ENCODE data around the gene RPS6KA3. TPM values are rescaled to one million over a fixed set of nuclear protein-coding genes. Genes with fewer than 3 reads are reported as not detected.

RPS6KA3 gene
- total and polyA plus RNA-seq, 2 of the 8 experiments (the other 6 are each of a cell fraction or from before 2014, with no cell fraction given): 7.1 to 13.0 TPM

- TF ChIP-seq TEAD4 (IDR thresholded peaks at IDR 0.05; ENCODE audit: low read depth, low read length) (no peak), CBX8 (IDR thresholded peaks at IDR 0.05; ENCODE audit: borderline replicate concordance, low read depth, low read length) (no peak), SIN3A (conservative IDR thresholded peaks at IDR 0.05 in 1 of 2, IDR thresholded peaks at IDR 0.05 in 1 of 2; ENCODE audit: low read depth in 1 of 2, low read length in 2 of 2) (no peak), SP2 (IDR thresholded peaks at IDR 0.05; ENCODE audit: low read length) (no peak), SP4 (IDR thresholded peaks at IDR 0.05; ENCODE audit: low read length) (no peak), SIX5 (IDR thresholded peaks at IDR 0.05; ENCODE audit: low read depth, low read length) (no peak), POLR2AphosphoS5 (IDR thresholded peaks at IDR 0.05; ENCODE audit: low read depth, low read length) (no peak), CBX5 (IDR thresholded peaks at IDR 0.05; ENCODE audit: low read depth, low read length) (no peak), MAX (IDR thresholded peaks at IDR 0.05) (peak; percentile 92), CTBP2 (IDR thresholded peaks at IDR 0.05; ENCODE audit: borderline replicate concordance, insufficient read depth, insufficient read length, low read length) (no peak), CREB1 (IDR thresholded peaks at IDR 0.05) (no peak), ZNF274 (IDR thresholded peaks at IDR 0.05; ENCODE audit: borderline replicate concordance, extremely low read depth, low read length) (no peak)
These were observed 150.0 kb downstream of the RPS6KA3 start, which contains the start of gene MAP7D2 (continued) for GRCh38 chrX:20116577-20117240.
